HepG2 (cell line): ENCODE measurements around the gene PPIA. TPM values are rescaled to one million over a fixed set of nuclear protein-coding genes. Genes with fewer than 3 reads are reported as not detected.

Experiments used
- CBFB ChIP-seq: sonication (generic); formaldehyde crosslinking; IDR thresholded peaks from 2 replicates; pipeline ENCODE4 v1.4.0; 2020; ENCODE audit warnings: missing genetic modification reagents
- DBP ChIP-seq: sonication (generic); formaldehyde crosslinking; IDR thresholded peaks from 2 replicates; pipeline ENCODE4 v1.4.0; 2020; ENCODE audit warnings: missing genetic modification reagents; ENCODE audit errors: not compliant biosample characterization
- DMAP1 ChIP-seq: IDR thresholded peaks from 2 replicates; pipeline ENCODE4 v1.6.1; 2016
- GABPA ChIP-seq, 2 experiments: IDR thresholded peaks; 2 replicates each; pipeline ENCODE4 v1.6.1; 2011 to 2016; ENCODE audit warnings: low read depth in 2 of 2, low read length in 1 of 2, missing biosample characterization in 1 of 2, missing genetic modification characterization in 1 of 2
- GTF2F1 ChIP-seq: fragments of 150-350 bp; IDR thresholded peaks from 2 replicates; pipeline ENCODE4 v1.6.1; 2014; ENCODE audit warnings: low read length
- HOMEZ ChIP-seq: IDR thresholded peaks from 2 replicates; pipeline ENCODE4 v1.6.1; 2016; ENCODE audit warnings: low read depth
- NFE2 ChIP-seq: sonication (generic); formaldehyde crosslinking; IDR thresholded peaks from 2 replicates; pipeline ENCODE4 v1.4.0; 2020; ENCODE audit warnings: missing genetic modification reagents
- REXO4 ChIP-seq: sonication (generic); formaldehyde crosslinking; IDR thresholded peaks from 2 replicates; pipeline ENCODE4 v1.8.0; 2022; ENCODE audit warnings: missing genetic modification reagents, mild to moderate bottlenecking, borderline replicate concordance
- THAP8 ChIP-seq: sonication (generic); formaldehyde crosslinking; IDR thresholded peaks from 2 replicates; pipeline ENCODE4 v1.5.1; 2020; ENCODE audit warnings: missing genetic modification reagents, mild to moderate bottlenecking, borderline replicate concordance
- ZIK1 ChIP-seq: sonication (generic); formaldehyde crosslinking; IDR thresholded peaks from 2 replicates; pipeline ENCODE4 v1.5.0; 2020; ENCODE audit warnings: mild to moderate bottlenecking, low read depth, missing genetic modification reagents, borderline replicate concordance
- ZKSCAN8 ChIP-seq: IDR thresholded peaks from 2 replicates; pipeline ENCODE4 v1.6.1; 2016; ENCODE audit warnings: borderline replicate concordance, missing genetic modification reagents, missing compliant biosample characterization
- ZNF260 ChIP-seq: sonication (generic); formaldehyde crosslinking; IDR thresholded peaks from 2 replicates; pipeline ENCODE4 v1.4.0; 2020; ENCODE audit warnings: missing genetic modification reagents, low read depth, mild to moderate bottlenecking, borderline replicate concordance
- ZNF275 ChIP-seq: sonication (generic); formaldehyde crosslinking; IDR thresholded peaks from 2 replicates; pipeline ENCODE4 v1.8.0; 2022; ENCODE audit warnings: missing genetic modification reagents, mild to moderate bottlenecking, inconsistent platforms, borderline replicate concordance
- ZNF510 ChIP-seq: sonication (generic); formaldehyde crosslinking; IDR thresholded peaks from 2 replicates; pipeline ENCODE4 v1.4.0; 2020; ENCODE audit warnings: low read depth, mild to moderate bottlenecking, missing genetic modification reagents
- ZNF512 ChIP-seq: sonication (generic); formaldehyde crosslinking; IDR thresholded peaks from 2 replicates; pipeline ENCODE4 v1.4.0; 2020; ENCODE audit warnings: mild to moderate bottlenecking, missing genetic modification reagents
- ZNF605 ChIP-seq: sonication (generic); formaldehyde crosslinking; IDR thresholded peaks from 2 replicates; pipeline ENCODE4 v1.8.0; 2022; ENCODE audit warnings: mild to moderate bottlenecking, missing genetic modification reagents
- ZNF607 ChIP-seq: sonication (generic); formaldehyde crosslinking; IDR thresholded peaks from 2 replicates; pipeline ENCODE4 v1.5.1; 2020; ENCODE audit warnings: missing genetic modification reagents, mild to moderate bottlenecking, borderline replicate concordance
- ZNF720 ChIP-seq: sonication (generic); formaldehyde crosslinking; IDR thresholded peaks from 2 replicates; pipeline ENCODE4 v1.4.0; 2020; ENCODE audit warnings: missing genetic modification reagents
- polyA plus RNA-seq, 8 experiments: library from polyadenylated mRNA; depleted of rRNA in 3 of 8; stranded (reverse) in 7 of 8; unstranded in 1 of 8; fragments of >200 nt; fragmentation: Illumina TruSeq in 4 of 8; extraction: Trizol in 4 of 8; gene quantifications; 2 replicates each; pipeline versions ENCODE4 v1.2.1 to v1.2.3, GENCODE V29; 2011 to 2016; ENCODE audit warnings: low read depth in 4 of 8, missing spikeins in 1 of 8, mixed read lengths in 1 of 8; ENCODE audit not compliant: insufficient read depth in 1 of 8
- total RNA-seq, 5 experiments: library from RNA; depleted of rRNA; stranded (reverse); fragments of >200 nt; fragmentation: Illumina TruSeq; extraction: Trizol; gene quantifications; 2 replicates each; pipeline ENCODE4 v1.2.3, GENCODE V29; 2016; ENCODE audit warnings: low read depth in 1 of 5
- TF ChIP-seq, protein P1 (sequence below): IDR thresholded peaks from 2 replicates; pipeline ENCODE4 v1.6.1; 2012; ENCODE audit warnings: inconsistent platforms
- TF ChIP-seq, protein P2 (sequence below): IDR thresholded peaks from 2 replicates; pipeline ENCODE4 v1.6.1; 2012; ENCODE audit warnings: low read depth, low read length, improper control_type of control experiment

The PPIA gene
- total and polyA plus RNA-seq, 2 of the 13 experiments (the other 11 are each of a cell fraction or from before 2014, with no cell fraction given), result 2,268 to 3,010 TPM

- peak; percentile 81; the same call in 1 of the 2 replicates for TF ChIP-seq ZNF605 (CRISPR knock-in tag)
- peak; percentile 70 for TF ChIP-seq ZNF607 (CRISPR knock-in tag)
- 0 out of 2 replicates have a peak, but pooled peaks have one; percentile 9 for TF ChIP-seq NFE2 (CRISPR knock-in tag)
- 0 out of 2 replicates have a peak, but pooled peaks have one; percentile 7 for TF ChIP-seq HOMEZ (CRISPR knock-in tag)
- TF ChIP-seq DMAP1 (CRISPR knock-in tag), result peak; percentile 93
- 0 out of 2 replicates have a peak, but pooled peaks have one; percentile 71 for TF ChIP-seq ZNF260 (CRISPR knock-in tag)
- no peak for TF ChIP-seq ZKSCAN8 (CRISPR knock-in tag)
- TF ChIP-seq GABPA (IDR thresholded peaks at IDR 0.05; ENCODE audit: low read depth, low read length), result no peak
- TF ChIP-seq GABPA (CRISPR knock-in tag; IDR thresholded peaks at IDR 0.05; ENCODE audit: low read depth), result no peak
- TF ChIP-seq GTF2F1, result 0 out of 2 replicates have a peak, but pooled peaks have one; percentile 45
- peak; percentile 72; the same call in 1 of the 2 replicates for TF ChIP-seq ZIK1 (CRISPR knock-in tag)
- 0 out of 2 replicates have a peak, but pooled peaks have one; percentile 56 for TF ChIP-seq REXO4 (CRISPR knock-in tag)
- TF ChIP-seq, protein P1, sequence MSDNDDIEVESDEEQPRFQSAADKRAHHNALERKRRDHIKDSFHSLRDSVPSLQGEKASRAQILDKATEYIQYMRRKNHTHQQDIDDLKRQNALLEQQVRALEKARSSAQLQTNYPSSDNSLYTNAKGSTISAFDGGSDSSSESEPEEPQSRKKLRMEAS, result peak; percentile 98
- TF ChIP-seq CBFB (CRISPR knock-in tag), result peak; percentile 14; the same call in 1 of the 2 replicates
- TF ChIP-seq ZNF512 (CRISPR knock-in tag), result no peak
- TF ChIP-seq ZNF510 (CRISPR knock-in tag), result no peak
- no peak for TF ChIP-seq THAP8
- TF ChIP-seq ZNF275 (CRISPR knock-in tag), result no peak; the same call in 1 of the 2 replicates
- TF ChIP-seq ZNF720, result no peak
- TF ChIP-seq, protein P2, sequence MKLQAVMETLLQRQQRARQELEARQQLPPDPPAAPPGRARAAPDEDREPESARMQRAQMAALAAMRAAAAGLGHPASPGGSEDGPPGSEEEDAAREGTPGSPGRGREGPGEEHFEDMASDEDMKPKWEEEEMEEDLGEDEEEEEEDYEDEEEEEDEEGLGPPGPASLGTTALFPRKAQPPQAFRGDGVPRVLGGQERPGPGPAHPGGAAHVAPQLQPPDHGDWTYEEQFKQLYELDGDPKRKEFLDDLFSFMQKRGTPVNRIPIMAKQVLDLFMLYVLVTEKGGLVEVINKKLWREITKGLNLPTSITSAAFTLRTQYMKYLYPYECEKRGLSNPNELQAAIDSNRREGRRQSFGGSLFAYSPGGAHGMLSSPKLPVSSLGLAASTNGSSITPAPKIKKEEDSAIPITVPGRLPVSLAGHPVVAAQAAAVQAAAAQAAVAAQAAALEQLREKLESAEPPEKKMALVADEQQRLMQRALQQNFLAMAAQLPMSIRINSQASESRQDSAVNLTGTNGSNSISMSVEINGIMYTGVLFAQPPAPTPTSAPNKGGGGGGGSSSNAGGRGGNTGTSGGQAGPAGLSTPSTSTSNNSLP, result no peak
- peak; percentile 28 for TF ChIP-seq DBP (CRISPR knock-in tag)
Observed at GRCh38 chr7:44796504-44797328, at the start of gene PPIA (continued).
